SJSA1 (cell line): ENCODE data around the gene FBXL19. TPM values are rescaled to one million over a fixed set of nuclear protein-coding genes. Genes with fewer than 3 reads are reported as not detected.
"Not testable (repeated sequence)": the region's sequence is repeated elsewhere in the genome, so short reads cannot be mapped to it uniquely, and the experiment has no call there.

Experiments
- DNase-seq, 2 experiments: peaks; one replicate each; pipeline ENCODE4 v3.0.0-alpha.2; 2015 to 2020; ENCODE audit warnings: low spot score in 2 of 2, low read depth in 1 of 2
- H3K27ac ChIP-seq: fragments of 250-450 bp; sonication (Bioruptor Pico); 2 replicates; pipeline ENCODE4 v1.5.1; 2020; ENCODE audit warnings: mild to moderate bottlenecking, moderate library complexity
- H3K27me3 ChIP-seq: fragments of 250-450 bp; sonication (Bioruptor Pico); replicated peaks from 2 replicates; pipeline ENCODE4 v1.5.1; 2020; ENCODE audit warnings: mild to moderate bottlenecking, moderate library complexity
- H3K36me3 ChIP-seq: fragments of 250-450 bp; sonication (Bioruptor Pico); 2 replicates; pipeline ENCODE4 v1.5.1; 2020; ENCODE audit warnings: mild to moderate bottlenecking
- H3K4me1 ChIP-seq: fragments of 250-450 bp; sonication (Bioruptor Pico); replicated peaks from 2 replicates; pipeline ENCODE4 v1.6.1; 2021; ENCODE audit warnings: mild to moderate bottlenecking
- H3K4me3 ChIP-seq: fragments of 250-450 bp; sonication (Bioruptor Pico); 2 replicates; pipeline ENCODE4 v1.5.1; 2020; ENCODE audit warnings: mild to moderate bottlenecking
- H3K9me3 ChIP-seq: fragments of 250-450 bp; sonication (Bioruptor Pico); replicated peaks from 2 replicates; pipeline ENCODE4 v1.5.1; 2020; ENCODE audit warnings: mild to moderate bottlenecking
- total RNA-seq: library from RNA; depleted of rRNA; stranded (reverse); fragments of >200 nt; shearing (Covaris generic); gene quantifications from 2 replicates; pipeline ENCODE4 v1.2.3, GENCODE V29; 2014

Gene FBXL19
- total RNA-seq, 1 experiment from 2014 or later, result 8.9 TPM

DNA sequence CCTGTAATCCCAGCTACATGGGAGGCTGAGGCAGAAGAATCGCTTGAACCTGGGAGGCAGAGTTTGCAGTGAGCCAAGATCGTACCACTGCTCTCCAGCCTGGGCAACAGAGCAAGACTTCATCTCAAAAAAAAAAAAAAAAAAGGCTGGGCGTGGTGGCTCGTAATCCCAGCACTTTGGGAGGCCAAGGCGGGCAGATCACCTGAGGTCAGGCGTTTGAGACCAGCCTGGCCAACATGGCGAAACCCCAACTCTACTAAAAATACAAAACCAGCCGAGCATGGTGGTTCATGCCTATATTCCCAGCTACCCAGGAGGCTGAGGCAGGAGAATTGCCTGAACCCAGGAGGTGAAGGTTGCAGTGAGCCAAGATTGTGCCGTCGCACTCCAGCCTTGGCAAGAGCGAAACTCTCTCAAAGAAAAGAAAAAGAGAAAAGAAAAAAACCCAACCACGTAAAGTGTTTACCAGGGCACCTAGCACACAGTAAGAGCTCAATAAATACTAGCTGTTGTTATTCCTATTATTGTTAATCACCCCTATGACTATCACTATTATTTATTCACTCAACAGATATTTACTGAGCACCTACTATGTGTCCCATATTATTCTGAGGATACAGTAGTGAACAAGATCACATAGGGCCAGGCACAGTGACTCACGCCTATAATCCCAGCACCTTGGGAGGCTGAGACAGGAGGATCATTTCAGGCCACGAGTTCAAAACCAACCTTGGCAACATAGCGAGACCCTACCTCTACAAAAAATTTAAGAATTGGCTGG, 32.1 kb upstream of the FBXL19 start:
- H3K9me3 ChIP-seq, H3K27ac ChIP-seq, H3K4me3 ChIP-seq, H3K27me3 ChIP-seq, DNase-seq: not testable (repeated sequence)
- Histone ChIP-seq H3K4me1 (peaks cover 33% of the 10 kb centered on the region), H3K36me3 (peaks cover 55% of the 10 kb centered on the region)

DNA sequence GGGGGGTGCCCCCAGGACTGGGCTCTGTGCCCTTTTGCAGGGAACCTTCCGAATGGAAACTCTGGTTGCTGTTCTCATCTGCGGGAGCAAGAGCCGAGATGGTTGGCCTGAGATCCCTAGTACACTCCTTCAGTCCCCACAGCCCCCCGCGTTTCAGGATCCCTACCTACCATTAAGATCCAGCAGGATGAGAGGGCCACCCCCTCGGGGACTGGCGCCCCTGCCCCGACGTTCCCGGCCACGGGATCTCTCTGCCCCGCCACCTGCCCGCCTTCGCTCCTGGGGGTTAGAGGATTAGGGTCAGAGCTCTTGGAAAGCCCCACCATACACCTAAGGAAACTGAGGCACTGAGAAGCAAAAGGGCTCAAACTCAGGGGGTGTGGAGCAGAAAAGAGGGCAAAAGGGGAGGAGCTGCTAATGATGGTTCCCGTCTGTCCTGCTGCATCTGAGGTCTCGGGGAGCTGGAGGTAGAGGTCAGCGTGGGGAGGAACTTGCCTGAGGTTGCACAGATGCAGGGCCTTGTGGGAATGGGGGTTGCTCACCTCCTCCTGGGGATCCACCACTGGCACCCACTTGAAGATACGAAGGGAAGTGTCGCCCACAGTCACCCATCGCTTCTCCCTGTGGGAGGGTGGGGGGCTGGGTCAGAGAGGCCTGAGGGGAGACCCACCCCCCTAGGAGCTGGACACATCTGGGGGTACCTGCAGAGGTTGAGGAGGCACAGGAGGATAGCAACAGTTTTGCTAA, 30.5 kb upstream of the FBXL19 start:
- H3K4me3 ChIP-seq, result peak overlapping the region; percentile 85
- no peak overlapping the region for H3K27ac ChIP-seq
- peaks cover 44% of the 10 kb centered on the region for H3K4me1 ChIP-seq
- no peaks in the 10 kb centered on the region for H3K9me3 ChIP-seq
- no peak for DNase-seq
- H3K27me3 ChIP-seq, result no peaks in the 10 kb centered on the region
- H3K36me3 ChIP-seq, result peaks cover 40% of the 10 kb centered on the region

DNA sequence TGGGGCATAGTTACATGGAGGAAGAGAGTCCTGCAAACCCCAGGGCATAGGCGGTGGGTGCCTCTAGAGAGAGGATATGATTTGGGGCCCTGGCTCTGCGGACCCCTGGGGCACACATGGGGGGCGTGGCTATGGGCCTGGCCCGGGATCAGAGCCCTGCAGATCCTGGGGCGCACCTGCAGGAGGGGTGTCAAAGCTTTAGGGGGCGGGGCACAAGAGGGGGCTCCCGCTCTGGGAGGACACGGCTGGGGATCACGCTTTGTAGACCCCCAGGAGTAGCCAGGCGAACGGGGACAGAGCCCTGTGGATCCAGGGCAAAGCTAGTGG, 30.0 kb upstream of the FBXL19 start:
- Histone ChIP-seq H3K9me3 (no peaks in the 10 kb centered on the region), H3K4me1 (peaks cover 44% of the 10 kb centered on the region), H3K4me3 (peak overlapping the region; percentile 85), H3K27me3 (no peaks in the 10 kb centered on the region), H3K27ac (peak overlapping the region; percentile 54), H3K36me3 (peaks cover 36% of the 10 kb centered on the region)
- DNase-seq, result no peak

DNA sequence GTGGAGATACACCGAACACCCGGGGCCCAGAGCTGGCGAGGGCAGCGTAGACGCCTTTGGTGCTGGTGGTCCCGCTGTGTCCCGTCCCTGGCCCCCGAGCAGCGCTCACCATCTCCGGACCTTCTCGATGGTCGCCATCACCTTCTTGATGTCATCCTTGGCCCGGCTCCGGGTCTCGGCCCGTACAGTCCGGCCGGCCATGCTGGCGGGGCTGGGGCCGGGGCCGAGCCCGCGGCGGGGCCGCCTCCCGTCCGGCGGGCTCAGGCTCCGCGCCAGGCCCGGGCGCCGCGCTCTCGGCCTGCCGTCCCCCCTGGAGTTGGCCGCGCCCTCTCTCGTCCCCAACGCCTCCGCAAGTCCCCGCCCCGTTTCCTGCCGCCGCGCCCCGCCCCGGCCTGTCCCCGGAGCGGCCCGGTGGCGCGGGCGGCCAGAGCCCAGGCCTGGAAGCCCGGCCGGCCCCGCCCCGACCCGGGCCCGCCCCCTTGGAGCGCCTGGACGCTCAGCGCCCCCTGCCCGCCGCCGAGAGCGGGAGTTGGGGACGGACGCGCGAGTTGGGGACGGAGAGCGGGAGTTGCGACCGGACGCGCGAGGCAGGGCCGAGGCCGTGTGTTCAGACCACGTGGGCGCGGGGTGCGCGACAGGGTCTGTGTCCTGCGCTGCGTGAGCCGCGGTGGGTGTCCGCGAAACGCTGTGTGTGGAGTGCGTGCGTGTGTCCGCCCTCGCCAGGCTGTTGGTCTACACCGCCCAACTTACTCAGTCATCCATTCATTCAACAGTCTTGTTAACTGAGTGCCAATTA, 29.4 kb upstream of the FBXL19 start, which contains the start of gene BCL7C:
Gene BCL7C, minus strand, starts transcription at position 334 of the 796 bp plus-strand sequence. Its CDS starts 133 bp downstream, at position 201.
- Histone ChIP-seq H3K36me3 (peaks cover 30% of the 10 kb centered on the region), H3K4me3 (peak within 1 kb of the TSS; percentile 85), H3K27ac (peak within 1 kb of the TSS; percentile 57), H3K4me1 (peaks cover 44% of the 10 kb centered on the region), H3K9me3 (no peaks in the 10 kb centered on the region), H3K27me3 (no peaks in the 10 kb centered on the region)
- peak; percentile 72 to 95 for DNase-seq

DNA sequence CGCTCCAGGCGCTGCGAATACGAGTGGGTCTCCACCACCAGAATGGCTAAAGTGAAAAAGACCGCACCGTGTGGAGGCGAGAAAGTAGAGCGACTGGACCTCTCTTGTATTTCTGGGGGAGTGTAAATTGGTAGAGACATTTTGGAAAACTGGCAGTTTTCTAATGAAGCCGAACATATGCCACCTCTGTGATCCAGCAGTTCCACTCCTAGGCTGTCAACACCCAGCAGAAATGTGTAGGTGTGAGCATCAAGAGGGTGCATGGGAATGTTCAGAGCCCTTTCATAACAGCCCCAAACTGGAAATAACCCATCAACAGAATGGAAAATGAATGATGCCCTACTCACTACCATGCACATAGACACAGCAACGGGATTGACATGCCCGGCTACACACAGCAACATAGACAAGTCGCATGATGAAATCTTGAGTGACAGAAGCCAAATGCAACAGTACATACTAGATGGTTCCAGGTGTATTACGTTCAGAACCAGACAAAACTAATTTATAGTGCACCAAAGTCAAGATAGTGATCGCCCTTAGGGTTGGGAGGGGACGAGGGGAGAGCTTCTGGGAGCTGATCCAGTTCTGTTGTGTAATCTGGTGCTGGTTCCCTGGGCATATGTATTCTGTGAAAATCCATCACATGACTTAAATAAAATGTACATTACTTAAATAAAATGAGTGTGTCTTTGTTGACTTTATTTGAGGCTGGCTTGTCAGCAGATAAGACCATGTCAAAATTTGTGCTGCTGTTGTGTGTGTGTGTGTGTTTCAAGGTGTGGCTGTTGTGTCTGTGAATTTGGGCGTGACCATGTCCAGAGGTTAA, 28.6 kb upstream of the FBXL19 start:
- no peaks in the 10 kb centered on the region for H3K27me3 ChIP-seq
- H3K27ac ChIP-seq, result peak overlapping the region; percentile 57
- peak overlapping the region; percentile 85 for H3K4me3 ChIP-seq
- DNase-seq, result no peak
- peaks cover 44% of the 10 kb centered on the region for H3K4me1 ChIP-seq
- H3K36me3 ChIP-seq, result peaks cover 24% of the 10 kb centered on the region
- no peaks in the 10 kb centered on the region for H3K9me3 ChIP-seq

DNA sequence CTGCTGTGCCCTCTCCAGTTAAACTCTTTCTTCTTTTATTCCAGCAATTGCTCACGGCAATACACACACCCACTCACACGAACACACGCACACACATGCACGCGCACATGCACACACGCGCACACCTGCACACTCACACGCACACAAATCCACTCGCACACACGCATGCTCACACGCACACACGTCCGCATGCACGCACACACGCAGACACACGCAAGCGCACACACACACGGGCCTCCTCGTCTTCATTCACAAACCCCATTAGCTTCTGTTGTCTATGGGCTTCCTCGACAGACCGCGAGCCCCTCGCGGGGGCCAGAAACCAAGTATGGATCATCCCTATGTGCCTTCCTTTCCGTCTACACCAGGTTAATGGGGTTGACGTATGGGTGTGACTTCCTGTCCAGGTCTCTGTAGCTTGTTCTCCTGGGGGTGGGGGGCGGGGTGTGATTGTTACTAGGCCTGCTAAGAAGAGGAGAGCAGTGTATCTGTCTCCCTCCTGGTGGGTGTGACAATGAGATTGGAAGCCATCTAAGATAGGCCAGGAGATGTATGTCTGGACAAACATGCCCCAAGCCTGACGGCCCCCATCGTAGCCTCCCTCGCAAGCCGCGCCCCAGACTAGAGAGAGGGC, 27.6 kb upstream of the FBXL19 start:
- Histone ChIP-seq H3K27ac (peak overlapping the region; percentile 95), H3K27me3 (no peaks in the 10 kb centered on the region), H3K4me3 (peak overlapping the region; percentile 49), H3K36me3 (peaks cover 19% of the 10 kb centered on the region), H3K4me1 (peaks cover 44% of the 10 kb centered on the region), H3K9me3 (no peaks in the 10 kb centered on the region)
- DNase-seq, result no peak

DNA sequence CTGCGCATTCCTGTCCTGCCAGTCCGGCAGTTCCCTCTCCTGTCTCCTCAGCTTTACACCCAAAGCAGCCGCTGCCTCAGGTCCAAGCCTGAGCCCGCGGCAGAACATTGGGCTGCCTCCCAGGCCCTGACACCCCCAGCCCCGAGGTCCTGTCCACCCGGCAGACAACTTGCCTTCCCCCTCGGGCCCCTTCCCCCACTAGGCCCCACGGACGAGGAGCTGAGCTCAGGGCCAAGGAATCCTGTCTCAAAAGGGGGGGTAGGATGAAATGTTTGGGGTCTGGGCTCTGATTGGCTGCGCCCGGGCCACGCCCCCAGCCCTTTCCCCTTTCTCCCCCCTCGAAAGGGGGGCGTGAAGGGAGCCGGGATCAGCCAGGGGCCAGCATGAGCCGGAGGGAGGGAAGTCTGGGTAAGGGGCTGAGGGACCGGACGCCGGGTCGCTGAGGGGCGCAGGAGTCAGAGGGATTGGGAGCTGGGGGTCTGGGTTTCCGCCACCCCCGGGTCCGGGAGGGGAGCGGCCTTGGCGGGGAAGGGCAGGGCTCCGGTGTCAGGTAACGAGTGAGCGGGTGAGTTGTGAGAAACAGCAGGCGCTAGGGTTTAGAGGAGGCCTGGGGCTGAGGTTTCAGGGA, 27.0 kb upstream of the FBXL19 start, which contains the start of gene CTF1:
Gene CTF1, plus strand, starts transcription at position 354 of the 628 bp plus-strand sequence. Its CDS starts 30 bp downstream, at position 384.
- Histone ChIP-seq H3K9me3 (0 out of 2 replicates have a peak, but pooled peaks cover under 1% of the 10 kb centered on the region), H3K4me1 (peaks cover 44% of the 10 kb centered on the region), H3K4me3 (peak within 1 kb of the TSS; percentile 49), H3K36me3 (peaks cover 16% of the 10 kb centered on the region), H3K27ac (peak within 1 kb of the TSS; percentile 95), H3K27me3 (no peaks in the 10 kb centered on the region)
- DNase-seq, result peak; percentile 88 to 94

DNA sequence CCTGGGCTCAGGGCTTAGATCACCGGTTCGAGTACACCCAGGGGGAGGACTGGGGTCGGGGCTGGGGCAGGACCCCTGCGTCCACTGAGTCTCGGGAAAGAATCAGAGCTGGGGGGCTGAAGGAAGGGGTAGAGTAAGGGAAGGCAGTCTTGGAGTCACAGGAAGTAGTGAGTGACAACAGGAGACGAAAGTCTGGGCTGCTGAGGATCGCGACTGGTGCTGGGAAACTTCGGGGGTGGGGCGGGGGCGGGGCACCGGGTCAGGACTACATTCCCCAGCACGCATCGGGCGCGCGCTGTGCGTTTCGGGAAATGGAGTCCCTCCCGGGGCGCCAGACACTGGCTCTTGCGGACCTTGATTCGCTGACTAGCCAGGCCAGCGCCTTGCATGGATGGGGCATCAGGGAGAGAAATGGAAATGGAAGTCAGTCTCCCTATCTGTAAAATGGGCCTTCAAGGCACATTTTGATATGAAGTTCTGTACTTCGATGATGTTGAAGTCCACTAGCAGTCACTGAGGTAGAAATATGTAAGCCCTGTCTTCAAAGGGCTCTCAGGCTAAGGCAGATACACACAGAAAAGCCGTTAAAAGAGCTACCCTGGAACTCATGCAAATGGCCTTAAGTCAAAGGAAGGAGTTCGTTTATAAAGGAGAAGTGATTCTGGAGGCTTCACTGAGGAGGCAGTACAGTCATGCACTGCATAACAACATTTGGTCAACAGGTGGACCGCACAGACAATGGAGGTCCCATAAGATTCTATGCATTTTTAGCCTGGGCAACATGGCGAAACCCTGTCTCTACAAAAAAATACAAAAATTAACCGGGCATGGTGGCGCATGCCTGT, 26.3 kb upstream of the FBXL19 start:
- H3K4me3 ChIP-seq, result peak overlapping the region; percentile 49
- DNase-seq, result peak; percentile 85 to 93

DNA sequence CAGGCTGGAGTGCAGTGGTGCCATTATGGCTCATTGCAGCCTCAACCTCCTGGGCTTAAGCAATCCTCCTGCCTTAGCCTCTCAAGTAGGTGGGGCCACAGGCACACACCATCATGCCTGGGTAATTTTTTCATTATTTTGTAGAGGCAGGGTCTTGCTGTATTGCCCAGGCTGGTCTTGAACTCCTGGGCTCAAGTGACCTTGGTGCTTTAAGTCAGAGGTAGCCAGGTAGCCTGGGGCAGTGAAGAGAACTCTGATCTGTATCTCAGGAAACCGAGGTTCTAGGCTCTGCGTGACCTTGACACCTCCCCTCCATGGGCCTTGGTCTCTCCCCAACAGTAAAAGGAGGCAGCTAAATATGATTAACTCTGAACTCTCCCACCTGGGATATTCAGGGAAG, 23.6 kb upstream of the FBXL19 start:
- Histone ChIP-seq H3K27ac (no peak overlapping the region), H3K9me3 (0 out of 2 replicates have a peak, but pooled peaks cover 6% of the 10 kb centered on the region), H3K27me3 (no peaks in the 10 kb centered on the region), H3K4me3 (no peak overlapping the region), H3K36me3 (no peaks in the 10 kb centered on the region), H3K4me1 (peaks cover 36% of the 10 kb centered on the region)
- no peak for DNase-seq

More for the DNA sequence above, 26.3 kb upstream of the FBXL19 start:
- peak overlapping the region; percentile 95 for H3K27ac ChIP-seq
- no peaks in the 10 kb centered on the region for H3K27me3 ChIP-seq
- H3K9me3 ChIP-seq, result 0 out of 2 replicates have a peak, but pooled peaks cover 6% of the 10 kb centered on the region
- H3K4me1 ChIP-seq, result peaks cover 50% of the 10 kb centered on the region
- H3K36me3 ChIP-seq, result peaks cover 11% of the 10 kb centered on the region

DNA sequence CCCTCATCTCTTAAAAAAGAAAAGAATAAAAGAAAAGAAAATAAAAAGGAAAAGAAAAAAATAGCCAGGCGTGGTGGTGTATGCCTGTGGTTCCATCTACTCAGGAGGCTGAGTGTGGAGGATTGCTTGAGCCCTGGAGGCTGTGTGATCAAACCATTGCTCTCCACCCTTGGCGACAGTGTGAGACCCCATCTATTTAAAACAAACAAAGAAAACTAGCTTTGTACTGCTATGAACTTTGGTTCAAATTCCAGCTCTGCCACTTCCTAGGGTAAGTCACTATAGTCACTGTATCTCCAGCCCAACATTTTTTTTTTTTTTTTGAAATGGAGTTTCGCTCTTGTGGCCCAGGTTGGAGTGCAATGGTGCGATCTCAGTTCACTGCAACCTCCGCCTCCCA, 22.8 kb upstream of the FBXL19 start:
- Histone ChIP-seq H3K9me3 (0 out of 2 replicates have a peak, but pooled peaks cover 6% of the 10 kb centered on the region), H3K27me3 (no peaks in the 10 kb centered on the region)

DNA sequence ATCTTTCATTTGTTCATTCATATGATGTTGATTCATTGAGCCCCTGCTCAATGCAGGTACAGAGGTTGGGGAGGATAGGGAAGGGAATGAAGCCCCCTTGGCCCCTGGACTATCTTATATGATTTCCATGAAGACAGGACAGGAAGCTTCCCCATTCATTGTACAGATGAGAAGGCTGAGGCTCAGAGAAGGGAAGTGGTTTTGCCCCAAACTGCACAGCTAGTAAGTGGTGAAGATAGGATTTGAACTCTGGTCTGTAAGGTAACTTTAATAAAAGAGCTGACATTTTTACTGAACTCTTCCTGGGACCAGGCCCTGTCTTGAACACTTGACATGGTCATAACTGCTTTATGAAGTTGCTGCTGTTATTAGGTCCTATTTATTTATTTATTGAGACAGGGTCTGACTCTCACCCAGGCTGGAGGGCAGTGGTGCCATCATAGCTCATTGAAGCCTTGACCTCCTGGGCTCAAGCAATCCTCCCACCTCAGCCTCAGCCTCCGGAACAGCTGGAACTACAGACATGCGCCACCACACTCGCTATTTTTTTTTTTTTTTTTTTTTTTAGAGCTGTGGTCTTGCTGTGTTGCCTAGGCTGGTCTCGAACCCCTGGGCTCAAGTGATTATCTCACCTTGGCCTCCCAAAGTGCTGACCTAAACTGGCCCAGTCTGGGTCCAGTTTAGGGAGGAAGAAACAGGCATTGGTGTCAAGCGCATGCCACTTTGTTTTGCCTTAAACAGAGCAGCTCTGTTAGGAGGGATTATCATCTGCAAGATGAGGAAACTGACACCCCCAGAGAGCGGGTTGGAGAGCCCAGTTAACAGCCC, 22.0 kb upstream of the FBXL19 start:
- Histone ChIP-seq H3K4me1 (peaks cover 21% of the 10 kb centered on the region), H3K36me3 (no peaks in the 10 kb centered on the region), H3K9me3 (0 out of 2 replicates have a peak, but pooled peaks cover 6% of the 10 kb centered on the region), H3K4me3 (peak overlapping the region; percentile 52), H3K27ac (no peak overlapping the region), H3K27me3 (no peaks in the 10 kb centered on the region)
- DNase-seq, result peak in 1 of 2 experiments; percentile 22

More for the DNA sequence above, 22.8 kb upstream of the FBXL19 start:
- Histone ChIP-seq H3K4me3 (no peak overlapping the region), H3K36me3 (no peaks in the 10 kb centered on the region), H3K4me1 (peaks cover 29% of the 10 kb centered on the region), H3K27ac (no peak overlapping the region)
- DNase-seq, result no peak
